Spinal cord (tissue), 10 donors: Measurements from ENCODE around the gene GALNT2. TPM values are rescaled to one million over a fixed set of nuclear protein-coding genes. Genes with fewer than 3 reads are reported as not detected.
A peak's percentile ranks its signal among the peaks of the same experiment; 100 is the strongest.

Source experiments
- DNase-seq, 6 donors: peaks; one replicate each; pipeline versions ENCODE4 v3.0.0 to v3.0.0-alpha.2; 2013 to 2015; ENCODE audit warnings: low spot score in 6 of 6, low read depth in 4 of 6
- H3K27ac ChIP-seq: one replicate; pipeline ENCODE4 v1.5.1; 2013; ENCODE audit warnings: low read depth, low read length, control low read depth
- H3K27me3 ChIP-seq: one replicate; pipeline ENCODE4 v1.6.1; 2013; ENCODE audit warnings: low read length; ENCODE audit not compliant: control insufficient read depth, insufficient read depth
- H3K36me3 ChIP-seq: one replicate; pipeline ENCODE4 v1.6.1; 2013; ENCODE audit warnings: low read length; ENCODE audit not compliant: control insufficient read depth, insufficient read depth
- H3K4me1 ChIP-seq: one replicate; pipeline ENCODE4 v1.6.1; 2013; ENCODE audit warnings: low read length; ENCODE audit not compliant: control insufficient read depth, insufficient read depth
- H3K4me3 ChIP-seq: one replicate; pipeline ENCODE4 v1.5.1; 2013; ENCODE audit warnings: low read depth, low read length, control low read depth
- H3K9me3 ChIP-seq: one replicate; pipeline ENCODE4 v1.6.1; 2013; ENCODE audit warnings: low read length; ENCODE audit not compliant: control insufficient read depth, insufficient read depth
- WGBS: methylation state at CpG from one replicate; pipeline ENCODE4 v1.1.5; 2013; ENCODE audit warnings: missing lambda C conversion rate; ENCODE audit not compliant: insufficient coverage; 5-methylcytosine and 5-hydroxymethylcytosine counted together
- polyA plus RNA-seq, 2 donors: library from polyadenylated mRNA; unstranded; fragments of 120-200 nt; gene quantifications; one replicate each; pipeline ENCODE4 v1.2.1, GENCODE V29; 2013; ENCODE audit not compliant: insufficient read length in 2 of 2
- total RNA-seq, 2 donors: library from RNA; depleted of rRNA in 1 of 2; stranded (reverse); fragments of 120-200 nt in 1 of 2; fragments of >200 nt in 1 of 2; gene quantifications; one replicate each; pipeline versions ENCODE4 v1.2.3 to v1.2.4, GENCODE V29; 2013 to 2014
- donor health status: healthy.

Gene GALNT2
- total and polyA plus RNA-seq, 4 donors: 34.2 to 59.4 (median 47.7) TPM

- Histone ChIP-seq H3K4me1 (peaks cover 25% of the 10 kb centered on the region), H3K36me3 (no peaks in the 10 kb centered on the region), H3K27ac (no peak overlapping the region), H3K9me3 (no peaks in the 10 kb centered on the region), H3K4me3 (no peak overlapping the region), H3K27me3 (no peaks in the 10 kb centered on the region)
- DNase-seq: no peak
- 73% methylated on average over 14 of the region's 19 CpGs for WGBS
Observed at GRCh38 chr1:230130172-230130944, 63.3 kb downstream of the GALNT2 start.

DNA sequence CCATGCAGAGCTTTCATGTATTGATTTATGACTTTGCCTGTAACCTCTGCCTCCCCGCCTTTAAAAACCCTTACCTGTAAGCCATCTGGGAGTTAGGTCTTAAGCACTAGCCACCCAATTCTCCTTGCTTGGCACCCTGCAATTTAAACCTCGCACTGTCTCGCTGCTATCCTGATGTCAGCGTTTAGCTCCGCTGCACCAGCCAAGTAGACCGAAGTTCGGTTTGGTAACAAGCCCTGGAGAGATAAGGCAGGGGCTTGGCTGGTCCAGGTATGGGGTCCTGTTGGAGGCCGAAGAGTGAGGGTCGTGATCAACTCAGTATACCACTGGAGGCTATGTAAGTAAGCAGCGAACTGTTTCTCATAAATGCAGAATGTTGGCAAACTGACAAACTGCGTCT is 64.4 kb downstream of the GALNT2 start:
- H3K36me3 ChIP-seq: no peaks in the 10 kb centered on the region
- peaks cover 25% of the 10 kb centered on the region for H3K4me1 ChIP-seq
- no peak for DNase-seq
- 93% methylated on average over 10 of the region's 11 CpGs for WGBS
- no peaks in the 10 kb centered on the region for H3K27me3 ChIP-seq
- no peak overlapping the region for H3K4me3 ChIP-seq
- H3K9me3 ChIP-seq: no peaks in the 10 kb centered on the region
- H3K27ac ChIP-seq: no peak overlapping the region

- no CpG with 5 or more reads among the region's 6 CpGs for WGBS
- H3K9me3 ChIP-seq: no peaks in the 10 kb centered on the region
- H3K27ac ChIP-seq: no peak overlapping the region
Observed at GRCh38 chr1:230132758-230133157, 65.7 kb downstream of the GALNT2 start.

DNA sequence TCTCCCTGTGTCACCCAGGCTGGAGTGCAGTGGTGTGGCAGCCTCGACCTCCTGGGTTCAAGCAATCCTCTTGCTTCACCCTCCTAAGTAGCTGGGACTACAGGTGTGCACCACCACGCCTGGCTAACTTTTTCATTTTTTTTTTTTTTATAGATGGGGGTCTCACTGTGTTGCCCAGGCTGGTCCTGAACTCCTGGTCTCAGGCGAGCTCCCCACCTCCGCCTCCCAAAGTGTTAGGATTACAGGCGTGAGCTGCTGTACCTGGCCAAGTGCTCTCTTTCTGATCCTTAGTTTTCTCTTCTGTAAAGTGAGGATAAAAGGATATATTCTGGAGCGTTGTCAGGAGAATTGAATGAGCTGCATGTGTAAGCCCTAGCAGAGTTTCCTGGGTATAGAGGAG is 68.7 kb downstream of the GALNT2 start:
- H3K4me3 ChIP-seq: no peak overlapping the region
- no peaks in the 10 kb centered on the region for H3K36me3 ChIP-seq
- H3K27me3 ChIP-seq: no peaks in the 10 kb centered on the region
- 80% methylated on average over 5 of the region's 6 CpGs for WGBS
- no peak overlapping the region for H3K27ac ChIP-seq
- no peak for DNase-seq
- peaks cover 40% of the 10 kb centered on the region for H3K4me1 ChIP-seq
- H3K9me3 ChIP-seq: no peaks in the 10 kb centered on the region

More at GRCh38 chr1:230132758-230133157, 65.7 kb downstream of the GALNT2 start:
- no peak overlapping the region for H3K4me3 ChIP-seq
- H3K4me1 ChIP-seq: peaks cover 28% of the 10 kb centered on the region
- H3K27me3 ChIP-seq: no peaks in the 10 kb centered on the region
- no peaks in the 10 kb centered on the region for H3K36me3 ChIP-seq
- DNase-seq: no peak

GRCh38 chr1:230136453-230137336 is 69.7 kb downstream of the GALNT2 start:
- Histone ChIP-seq H3K4me3 (no peak overlapping the region), H3K4me1 (peaks cover 40% of the 10 kb centered on the region)
- WGBS: 32% methylated on average over 24 of the region's 34 CpGs

GRCh38 chr1:230137337-230137815 is 70.3 kb downstream of the GALNT2 start:
- H3K4me3 ChIP-seq: no peak overlapping the region
- peak in 2 of 6 donors; percentile 44 to 49 for DNase-seq
- H3K36me3 ChIP-seq: no peaks in the 10 kb centered on the region
- no CpG with 5 or more reads among the region's 4 CpGs for WGBS
- peak overlapping the region; percentile 8 for H3K27ac ChIP-seq
- H3K4me1 ChIP-seq: peaks cover 46% of the 10 kb centered on the region
- no peaks in the 10 kb centered on the region for H3K27me3 ChIP-seq
- no peaks in the 10 kb centered on the region for H3K9me3 ChIP-seq

More at GRCh38 chr1:230136453-230137336, 69.7 kb downstream of the GALNT2 start:
- no peaks in the 10 kb centered on the region for H3K9me3 ChIP-seq
- H3K36me3 ChIP-seq: no peaks in the 10 kb centered on the region
- H3K27ac ChIP-seq: peak overlapping the region; percentile 8
- H3K27me3 ChIP-seq: no peaks in the 10 kb centered on the region
- DNase-seq: peak in 2 of 6 donors; percentile 51 to 65

- no peaks in the 10 kb centered on the region for H3K36me3 ChIP-seq
- no peaks in the 10 kb centered on the region for H3K9me3 ChIP-seq
- peaks cover 60% of the 10 kb centered on the region for H3K4me1 ChIP-seq
- no peak overlapping the region for H3K27ac ChIP-seq
- no peak overlapping the region for H3K4me3 ChIP-seq
- DNase-seq: no peak
- no CpG with 5 or more reads among the region's 7 CpGs for WGBS
- H3K27me3 ChIP-seq: no peaks in the 10 kb centered on the region
Observed at GRCh38 chr1:230138561-230139239, 71.7 kb downstream of the GALNT2 start.

DNA sequence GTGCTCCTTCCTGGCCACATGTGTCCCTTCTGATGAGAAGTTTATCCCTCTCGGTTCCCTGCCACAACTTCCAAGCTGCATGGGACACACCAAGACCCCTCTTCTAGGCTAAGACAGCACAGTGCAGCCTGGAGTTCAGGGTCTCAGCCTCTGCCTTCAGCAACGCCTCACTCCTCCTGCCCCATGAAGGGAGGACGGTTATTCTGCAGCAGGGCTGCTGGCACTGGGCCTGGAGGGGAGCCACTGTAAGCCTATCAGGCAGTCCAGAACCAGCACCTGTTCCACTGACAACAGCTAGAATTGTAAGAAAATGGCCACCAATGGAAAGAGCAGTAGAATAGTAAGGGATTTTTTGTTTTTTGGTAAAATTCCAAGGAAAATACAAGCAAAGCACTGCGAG is 72.3 kb downstream of the GALNT2 start:
- Histone ChIP-seq H3K4me3 (no peak overlapping the region), H3K9me3 (no peaks in the 10 kb centered on the region), H3K36me3 (no peaks in the 10 kb centered on the region), H3K4me1 (peaks cover 63% of the 10 kb centered on the region), H3K27me3 (no peaks in the 10 kb centered on the region), H3K27ac (no peak overlapping the region)
- 74% methylated on average over 4 of the region's 4 CpGs for WGBS
- no peak for DNase-seq

DNA sequence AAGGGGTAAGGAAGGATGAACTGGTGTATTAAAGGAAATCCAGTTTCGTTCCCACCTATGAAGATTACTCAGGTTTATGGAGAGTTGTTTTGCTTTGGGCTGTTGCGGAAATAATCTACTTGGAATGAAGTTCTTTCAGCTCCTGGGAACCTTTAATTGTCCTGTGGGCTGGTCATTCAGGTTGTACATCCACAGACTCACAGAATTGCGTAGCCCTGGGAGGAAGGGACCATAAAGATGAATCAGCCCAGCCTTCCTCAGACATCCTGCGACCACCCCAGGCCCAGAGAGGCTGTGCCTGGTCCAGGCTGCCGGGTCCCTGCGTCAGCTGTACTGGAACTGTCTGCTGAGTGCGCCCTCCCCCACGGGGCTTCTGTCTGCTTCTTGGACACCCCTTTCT is 72.7 kb downstream of the GALNT2 start:
- peak overlapping the region; percentile 52 for H3K27ac ChIP-seq
- H3K4me3 ChIP-seq: no peak overlapping the region
- WGBS: 73% methylated on average over 7 of the region's 8 CpGs
- no peak for DNase-seq
- H3K27me3 ChIP-seq: no peaks in the 10 kb centered on the region
- no peaks in the 10 kb centered on the region for H3K36me3 ChIP-seq
- no peaks in the 10 kb centered on the region for H3K9me3 ChIP-seq
- peaks cover 64% of the 10 kb centered on the region for H3K4me1 ChIP-seq
